Stimulated activated naive B cell treated with anti-CD40 and anti-IgM and Interleukin-4, amounts not matched to agents 10 μg/mL and 1 μg/mL and 100 μg/mL, for 72 hours (primary cell): ENCODE measurements around the gene NAIF1.
A peak's percentile ranks its signal among the peaks of the same experiment; 100 is the strongest.

Experiments
- ATAC-seq, 2 donors: fragments of 150-1000 bp; cut with Tn5 transposase; replicated peaks; 2 replicates each; pipeline ENCODE4 v1.10.0; 2021; ENCODE audit warnings: moderate library complexity in 1 of 2
- DNase-seq: peaks from one replicate; pipeline ENCODE4 v3.0.0; 2021
- H3K27ac Mint-ChIP-seq: one replicate; pipeline ENCODE4 v1.8.0; 2022; ENCODE audit warnings: mild to moderate bottlenecking, mixed read lengths
- H3K27me3 Mint-ChIP-seq, 2 donors: one replicate each; pipeline ENCODE4 v1.8.0; 2022; ENCODE audit warnings: mixed read lengths in 2 of 2
- H3K36me3 Mint-ChIP-seq, 2 donors: one replicate each; pipeline ENCODE4 v1.8.0; 2022; ENCODE audit warnings: mixed read lengths in 2 of 2, mild to moderate bottlenecking in 1 of 2
- H3K4me1 Mint-ChIP-seq, 2 donors: one replicate each; pipeline ENCODE4 v1.8.0; 2022; ENCODE audit warnings: mixed read lengths in 2 of 2, mild to moderate bottlenecking in 1 of 2
- H3K4me3 Mint-ChIP-seq, 2 donors: one replicate each; pipeline ENCODE4 v1.8.0; 2022; ENCODE audit warnings: mild to moderate bottlenecking in 2 of 2, mixed read lengths in 2 of 2, moderate library complexity in 1 of 2
- H3K9me3 Mint-ChIP-seq, 2 donors: one replicate each; pipeline ENCODE4 v1.8.0; 2022; ENCODE audit warnings: mixed read lengths in 2 of 2, mild to moderate bottlenecking in 1 of 2

Gene NAIF1

DNA sequence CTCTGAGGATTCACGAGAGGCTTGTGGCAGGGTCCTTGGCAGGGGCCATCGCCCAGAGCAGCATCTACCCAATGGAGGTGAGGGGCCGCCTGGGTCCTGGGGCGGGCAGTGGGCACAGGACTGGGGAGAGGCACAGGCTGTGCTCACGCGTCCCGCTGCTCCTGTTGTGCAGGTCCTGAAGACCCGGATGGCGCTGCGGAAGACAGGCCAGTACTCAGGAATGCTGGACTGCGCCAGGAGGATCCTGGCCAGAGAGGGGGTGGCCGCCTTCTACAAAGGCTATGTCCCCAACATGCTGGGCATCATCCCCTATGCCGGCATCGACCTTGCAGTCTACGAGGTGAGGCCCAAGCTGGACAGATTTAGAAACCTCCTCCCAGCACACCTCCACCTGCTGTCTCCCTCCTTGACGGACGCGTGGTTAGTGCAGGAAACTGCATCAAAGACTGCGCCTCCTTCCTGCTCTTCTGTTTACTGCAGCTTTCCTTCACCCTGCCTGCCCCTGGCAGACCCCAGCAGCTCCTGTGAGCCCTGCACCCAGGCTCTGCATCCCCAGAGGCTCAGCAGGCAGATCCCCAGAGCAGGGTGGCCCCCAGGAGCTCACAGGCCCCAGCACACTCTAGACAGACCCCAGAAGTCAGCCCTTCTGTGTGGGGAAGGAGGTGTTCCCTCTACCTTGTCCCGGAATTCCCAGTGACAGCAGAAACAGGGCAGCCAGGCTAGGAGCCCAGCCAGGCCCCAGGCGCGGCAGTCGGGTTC, 39.2 kb upstream of the NAIF1 start:
- peaks cover 48 to 68% of the 10 kb centered on the region in 2 donors for H3K36me3 Mint-ChIP-seq
- H3K4me3 Mint-ChIP-seq = no peak overlapping the region
- peaks cover 21 to 24% of the 10 kb centered on the region in 2 donors for H3K4me1 Mint-ChIP-seq
- H3K27me3 Mint-ChIP-seq = no peaks in the 10 kb centered on the region
- H3K9me3 Mint-ChIP-seq = no peaks in the 10 kb centered on the region
- ATAC-seq = peak in 1 of 2 donors; percentile 5
- H3K27ac Mint-ChIP-seq = peak overlapping the region; percentile 60
- DNase-seq = no peak

DNA sequence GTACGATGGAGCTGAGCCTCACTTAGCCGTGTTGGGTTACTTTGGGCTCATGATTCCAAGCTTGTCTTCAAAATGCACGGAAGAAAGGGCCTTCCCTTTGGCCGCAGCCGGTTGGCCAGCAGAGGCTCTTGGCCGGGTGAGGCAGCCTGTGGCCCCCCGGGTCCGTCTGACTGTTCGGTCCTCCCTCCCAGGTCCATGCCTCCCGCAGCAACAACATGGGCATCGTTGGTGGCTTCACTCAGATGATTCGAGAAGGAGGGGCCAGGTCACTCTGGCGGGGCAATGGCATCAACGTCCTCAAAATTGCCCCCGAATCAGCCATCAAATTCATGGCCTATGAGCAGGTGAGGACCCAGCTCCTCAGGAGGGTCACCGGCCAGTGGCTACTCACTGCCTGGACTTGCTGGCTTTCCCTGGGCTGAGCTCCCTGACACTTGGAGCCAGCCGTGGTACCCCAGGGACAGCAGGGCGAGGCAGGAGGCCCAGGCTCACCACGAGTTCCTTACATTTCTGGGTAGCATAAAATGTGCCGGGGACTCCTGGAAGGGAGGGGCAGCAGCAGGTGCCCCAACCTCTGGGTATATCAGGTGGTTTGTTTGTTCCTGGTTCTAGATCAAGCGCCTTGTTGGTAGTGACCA, 38.5 kb upstream of the NAIF1 start:
- Mint-ChIP-seq H3K27me3 (no peaks in the 10 kb centered on the region), H3K36me3 (peaks cover 54 to 67% of the 10 kb centered on the region in 2 donors), H3K4me1 (peaks cover 18 to 29% of the 10 kb centered on the region in 2 donors), H3K27ac (peak overlapping the region; percentile 56), H3K4me3 (no peak overlapping the region), H3K9me3 (no peaks in the 10 kb centered on the region)
- DNase-seq (no peak), ATAC-seq (no peak)

DNA sequence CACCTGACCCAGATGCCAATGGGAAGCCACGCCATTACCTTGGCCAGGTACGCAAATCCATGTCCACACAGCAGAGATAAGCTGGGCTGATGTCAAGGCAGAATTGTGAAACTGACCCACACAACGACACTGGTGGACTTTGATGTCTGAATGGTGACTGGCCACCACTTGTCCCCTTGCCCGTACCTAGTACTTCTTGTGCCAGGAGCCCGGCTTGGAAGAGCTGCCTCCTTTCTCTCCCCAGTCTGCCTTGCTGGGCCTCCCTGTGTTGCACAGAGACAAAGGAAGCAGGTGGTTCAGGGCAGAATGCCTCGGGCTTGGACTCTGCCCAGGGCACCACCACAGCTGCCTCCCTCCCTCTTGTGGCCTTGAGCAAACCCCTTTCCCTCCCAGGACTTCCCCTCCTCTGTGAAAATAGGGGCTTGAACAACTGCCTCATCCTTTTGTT, 37.1 kb upstream of the NAIF1 start:
- H3K9me3 Mint-ChIP-seq = no peaks in the 10 kb centered on the region
- peaks cover 52 to 59% of the 10 kb centered on the region in 2 donors for H3K36me3 Mint-ChIP-seq
- peaks cover 18 to 32% of the 10 kb centered on the region in 2 donors for H3K4me1 Mint-ChIP-seq
- no peak overlapping the region for H3K4me3 Mint-ChIP-seq
- peak overlapping the region; percentile 65 for H3K27ac Mint-ChIP-seq
- ATAC-seq (no peak), DNase-seq (no peak)
- H3K27me3 Mint-ChIP-seq = no peaks in the 10 kb centered on the region

DNA sequence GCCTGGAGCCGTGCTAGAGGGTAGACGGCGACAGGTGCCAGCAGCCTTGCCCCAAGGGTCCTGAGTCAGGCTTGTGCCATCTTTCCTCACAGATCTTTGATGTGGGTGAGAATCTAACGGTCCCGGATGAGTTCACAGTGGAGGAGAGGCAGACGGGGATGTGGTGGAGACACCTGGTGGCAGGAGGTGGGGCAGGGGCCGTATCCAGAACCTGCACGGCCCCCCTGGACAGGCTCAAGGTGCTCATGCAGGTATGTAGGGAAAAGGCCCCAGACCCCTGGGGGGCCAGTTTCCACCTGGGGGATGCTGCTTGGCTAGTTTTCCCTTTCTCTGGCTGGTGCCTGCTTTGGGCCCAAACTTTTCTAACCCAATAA, 36.5 kb upstream of the NAIF1 start:
- DNase-seq (no peak), ATAC-seq (peak in 1 of 2 donors; percentile 32)
- H3K4me3 Mint-ChIP-seq = no peak overlapping the region

DNA sequence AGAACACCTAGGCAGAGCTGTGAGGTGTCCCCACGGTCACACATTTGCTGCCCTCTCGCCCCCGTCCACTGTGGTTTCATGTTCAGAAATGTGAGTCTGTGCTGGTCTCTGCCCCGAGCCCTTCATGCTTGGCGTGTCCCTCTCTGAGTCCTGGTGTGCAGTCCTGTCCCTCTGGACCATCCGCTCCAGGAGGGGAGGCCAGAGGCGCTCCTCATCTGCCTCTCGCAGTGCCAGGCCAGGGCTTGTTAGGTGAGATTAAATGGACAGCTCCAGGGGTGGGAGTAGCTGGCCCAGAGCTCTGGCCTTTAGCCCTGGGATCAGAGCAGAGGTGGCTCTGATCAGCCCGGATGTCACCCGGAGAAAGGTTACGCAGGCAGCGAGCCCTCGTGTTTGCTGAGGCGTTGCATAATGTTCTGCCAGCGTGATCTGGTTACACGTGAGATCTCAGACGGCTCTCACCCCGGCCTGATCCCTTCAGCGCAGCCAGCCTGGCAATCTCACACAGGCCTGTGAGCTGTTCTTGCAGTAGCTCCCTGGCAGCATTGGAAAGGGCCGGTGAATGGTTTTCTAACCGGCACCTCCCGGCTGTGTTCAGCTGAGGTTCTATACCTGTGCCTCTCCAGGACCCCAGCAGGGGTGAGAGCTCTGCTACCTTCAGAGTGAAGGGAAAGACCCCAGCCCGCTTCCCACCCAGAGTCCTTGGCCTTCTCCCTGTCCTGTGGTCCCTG, 35.9 kb upstream of the NAIF1 start:
- peaks cover 25 to 44% of the 10 kb centered on the region in 2 donors for H3K4me1 Mint-ChIP-seq
- peaks cover 58 to 68% of the 10 kb centered on the region in 2 donors for H3K36me3 Mint-ChIP-seq
- H3K27me3 Mint-ChIP-seq = no peaks in the 10 kb centered on the region
- H3K4me3 Mint-ChIP-seq = no peak overlapping the region
- ATAC-seq (no peak), DNase-seq (no peak)
- no peaks in the 10 kb centered on the region for H3K9me3 Mint-ChIP-seq
- H3K27ac Mint-ChIP-seq = peak overlapping the region; percentile 77

More for the DNA sequence above, 36.5 kb upstream of the NAIF1 start:
- H3K4me1 Mint-ChIP-seq = peaks cover 22 to 38% of the 10 kb centered on the region in 2 donors
- H3K27me3 Mint-ChIP-seq = no peaks in the 10 kb centered on the region
- peak overlapping the region; percentile 77 for H3K27ac Mint-ChIP-seq
- H3K9me3 Mint-ChIP-seq = no peaks in the 10 kb centered on the region
- H3K36me3 Mint-ChIP-seq = peaks cover 54 to 65% of the 10 kb centered on the region in 2 donors

DNA sequence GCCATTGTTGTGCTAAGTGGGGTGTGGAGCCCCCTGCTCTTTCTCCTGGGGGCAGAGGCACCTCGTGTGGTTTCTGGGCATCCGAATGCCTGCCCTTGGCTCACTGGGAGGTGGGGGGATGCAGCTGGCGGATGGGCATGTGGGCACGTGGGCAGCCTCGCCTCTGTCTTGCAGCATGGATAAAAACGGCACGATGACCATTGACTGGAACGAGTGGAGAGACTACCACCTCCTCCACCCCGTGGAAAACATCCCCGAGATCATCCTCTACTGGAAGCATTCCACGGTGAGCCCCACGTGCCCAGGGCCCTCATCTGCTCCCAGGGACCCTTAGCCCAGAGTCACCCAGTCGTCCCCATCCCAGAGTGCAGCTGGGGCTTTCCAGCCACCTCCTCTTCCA, 35.1 kb upstream of the NAIF1 start:
- Mint-ChIP-seq H3K9me3 (no peaks in the 10 kb centered on the region), H3K27ac (peak overlapping the region; percentile 69), H3K36me3 (peaks cover 55 to 62% of the 10 kb centered on the region in 2 donors), H3K4me3 (no peak overlapping the region), H3K27me3 (no peaks in the 10 kb centered on the region), H3K4me1 (peaks cover 26 to 48% of the 10 kb centered on the region in 2 donors)
- ATAC-seq (no peak), DNase-seq (no peak)

DNA sequence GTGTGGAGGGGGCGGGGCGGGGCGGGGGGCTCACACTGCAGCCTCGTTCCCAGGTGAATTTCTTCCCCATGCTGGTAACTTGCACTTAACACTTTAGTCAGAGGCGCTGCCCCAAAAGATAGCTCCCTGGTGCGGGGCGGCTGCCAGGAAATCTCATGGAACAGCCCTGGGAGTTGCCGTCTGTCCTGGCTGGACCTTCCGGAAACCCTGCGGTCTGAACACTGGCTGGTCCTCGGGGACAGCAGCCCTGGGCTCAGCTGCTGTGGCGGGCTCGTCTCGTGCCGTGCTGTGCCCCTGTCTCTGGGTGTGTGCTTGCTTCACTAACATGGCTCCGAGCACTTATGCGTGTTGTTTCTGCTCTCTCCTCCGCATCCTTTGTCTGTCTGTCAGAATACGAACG, 34.6 kb upstream of the NAIF1 start:
- no peak overlapping the region for H3K4me3 Mint-ChIP-seq
- no peaks in the 10 kb centered on the region for H3K9me3 Mint-ChIP-seq
- DNase-seq (no peak), ATAC-seq (no peak)
- no peak overlapping the region for H3K27ac Mint-ChIP-seq
- H3K36me3 Mint-ChIP-seq = peaks cover 51 to 57% of the 10 kb centered on the region in 2 donors
- peaks cover 26 to 52% of the 10 kb centered on the region in 2 donors for H3K4me1 Mint-ChIP-seq
- H3K27me3 Mint-ChIP-seq = no peaks in the 10 kb centered on the region

DNA sequence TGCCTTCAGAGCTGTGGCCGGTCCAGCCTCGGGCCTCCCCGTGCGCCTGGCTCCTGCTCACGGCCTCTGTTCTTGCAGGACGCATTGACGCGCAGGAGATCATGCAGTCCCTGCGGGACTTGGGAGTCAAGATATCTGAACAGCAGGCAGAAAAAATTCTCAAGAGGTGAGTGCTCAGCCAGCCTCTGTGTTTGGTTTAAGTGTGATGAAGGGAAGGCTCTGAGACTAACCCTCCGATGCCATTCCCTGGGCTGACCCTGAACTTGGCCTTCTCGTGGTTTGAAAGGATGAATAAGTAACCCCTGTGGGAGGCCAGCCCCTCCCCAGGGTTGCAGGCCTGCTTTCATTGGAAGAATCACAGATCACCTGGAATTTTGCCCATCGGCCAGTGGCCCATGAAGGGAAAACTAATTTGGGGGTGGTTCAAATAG, 34.1 kb upstream of the NAIF1 start:
- Mint-ChIP-seq H3K4me1 (peaks cover 28 to 56% of the 10 kb centered on the region in 2 donors), H3K27ac (peak overlapping the region; percentile 42), H3K4me3 (no peak overlapping the region), H3K9me3 (no peaks in the 10 kb centered on the region), H3K36me3 (peaks cover 48 to 53% of the 10 kb centered on the region in 2 donors), H3K27me3 (no peaks in the 10 kb centered on the region)
- ATAC-seq (no peak), DNase-seq (no peak)

DNA sequence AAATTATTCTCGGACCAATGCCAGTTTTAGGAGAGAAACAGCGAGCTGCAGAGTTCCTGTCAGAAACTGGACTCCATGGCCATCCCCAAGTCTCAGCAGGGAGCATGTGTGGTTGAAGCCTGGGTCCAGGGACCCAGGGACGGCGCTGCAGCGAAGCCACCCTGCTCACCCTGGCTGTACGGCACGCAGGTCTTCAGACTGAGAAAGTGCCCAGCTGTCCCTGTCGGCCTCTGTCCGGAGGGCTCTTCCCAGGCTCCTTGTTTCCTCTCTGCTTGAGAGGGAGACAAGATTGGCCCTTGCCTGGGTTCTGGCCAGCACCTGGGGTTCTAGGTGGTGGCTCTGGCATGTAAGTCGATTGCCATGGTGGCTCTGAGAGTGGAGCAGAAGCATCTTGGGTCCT, 33.5 kb upstream of the NAIF1 start:
- Mint-ChIP-seq H3K27me3 (no peaks in the 10 kb centered on the region), H3K27ac (peak overlapping the region; percentile 62), H3K4me3 (no peak overlapping the region), H3K36me3 (peaks cover 44 to 48% of the 10 kb centered on the region in 2 donors), H3K4me1 (peaks cover 28 to 58% of the 10 kb centered on the region in 2 donors), H3K9me3 (no peaks in the 10 kb centered on the region)
- ATAC-seq (no peak), DNase-seq (no peak)

DNA sequence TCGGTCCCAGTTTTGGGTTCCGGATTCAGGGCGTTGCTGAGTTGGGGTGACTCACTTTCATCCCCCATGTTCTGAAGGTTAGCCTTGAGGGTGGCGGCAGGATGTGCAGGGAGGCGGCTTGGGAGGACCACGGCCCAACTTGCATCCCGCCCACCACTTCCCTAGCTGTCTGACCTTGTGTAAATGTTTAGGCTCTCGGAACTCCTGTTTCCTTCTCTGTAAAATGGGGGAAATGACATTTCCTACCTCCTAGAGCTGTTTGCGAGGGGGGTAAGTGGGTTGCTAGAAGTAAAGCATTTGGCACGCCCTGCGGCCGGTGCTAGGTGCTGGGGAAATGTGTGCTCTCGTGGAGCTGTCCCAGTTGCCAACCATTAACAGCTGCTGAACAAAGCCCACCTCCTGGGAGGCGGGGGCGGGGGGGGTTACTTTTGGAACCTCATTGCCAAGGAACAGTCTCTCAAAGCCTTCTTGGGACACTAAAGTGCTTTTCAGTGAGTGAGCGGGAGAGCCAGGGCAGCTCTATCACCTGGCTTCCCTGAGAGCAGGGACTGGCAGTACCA, 32.9 kb upstream of the NAIF1 start:
- no peak overlapping the region for H3K4me3 Mint-ChIP-seq
- H3K9me3 Mint-ChIP-seq = no peaks in the 10 kb centered on the region
- no peak for DNase-seq
- no peak overlapping the region for H3K27ac Mint-ChIP-seq
- H3K4me1 Mint-ChIP-seq = peaks cover 30 to 63% of the 10 kb centered on the region in 2 donors
- H3K27me3 Mint-ChIP-seq = no peaks in the 10 kb centered on the region
- no peak for ATAC-seq
- peaks cover 44% of the 10 kb centered on the region in 2 donors for H3K36me3 Mint-ChIP-seq

DNA sequence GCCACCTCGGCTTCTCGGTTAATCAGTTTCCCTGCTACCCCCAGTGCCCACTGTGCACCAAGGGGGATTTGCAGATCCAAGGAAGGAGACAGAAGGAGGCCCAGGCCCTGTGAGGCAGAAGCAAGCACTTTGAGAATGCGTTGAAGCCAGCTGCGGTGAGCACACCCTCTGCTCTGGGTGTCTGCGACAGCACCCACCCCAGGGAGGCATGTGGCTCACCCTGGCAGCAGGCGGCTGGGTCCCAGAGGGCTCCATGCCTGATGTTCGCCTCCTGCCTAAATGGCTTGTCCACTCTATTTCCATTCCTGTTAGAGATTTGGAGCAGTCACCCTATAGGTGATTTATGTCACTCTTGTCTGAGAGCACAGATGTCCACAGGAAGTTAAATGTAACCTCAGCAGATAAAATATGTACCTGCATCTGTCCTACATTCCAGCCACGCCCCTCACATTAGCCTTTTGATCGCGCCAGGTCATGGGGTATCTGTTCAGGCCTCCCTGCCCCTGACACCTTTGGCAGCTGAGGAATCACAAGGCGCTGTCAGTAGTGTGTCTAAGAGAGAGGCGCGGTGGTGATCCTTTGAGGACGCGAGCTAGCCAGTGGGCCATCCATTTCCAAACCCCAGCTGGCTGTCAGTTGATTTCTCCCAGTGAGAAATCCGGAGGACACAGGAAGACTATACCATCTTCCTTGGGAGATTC, 32.3 kb upstream of the NAIF1 start:
- ATAC-seq = no peak
- Mint-ChIP-seq H3K4me1 (peaks cover 36 to 70% of the 10 kb centered on the region in 2 donors), H3K4me3 (no peak overlapping the region), H3K27me3 (no peaks in the 10 kb centered on the region), H3K9me3 (no peaks in the 10 kb centered on the region), H3K36me3 (peaks cover 46 to 47% of the 10 kb centered on the region in 2 donors), H3K27ac (no peak overlapping the region)
- no peak for DNase-seq

DNA sequence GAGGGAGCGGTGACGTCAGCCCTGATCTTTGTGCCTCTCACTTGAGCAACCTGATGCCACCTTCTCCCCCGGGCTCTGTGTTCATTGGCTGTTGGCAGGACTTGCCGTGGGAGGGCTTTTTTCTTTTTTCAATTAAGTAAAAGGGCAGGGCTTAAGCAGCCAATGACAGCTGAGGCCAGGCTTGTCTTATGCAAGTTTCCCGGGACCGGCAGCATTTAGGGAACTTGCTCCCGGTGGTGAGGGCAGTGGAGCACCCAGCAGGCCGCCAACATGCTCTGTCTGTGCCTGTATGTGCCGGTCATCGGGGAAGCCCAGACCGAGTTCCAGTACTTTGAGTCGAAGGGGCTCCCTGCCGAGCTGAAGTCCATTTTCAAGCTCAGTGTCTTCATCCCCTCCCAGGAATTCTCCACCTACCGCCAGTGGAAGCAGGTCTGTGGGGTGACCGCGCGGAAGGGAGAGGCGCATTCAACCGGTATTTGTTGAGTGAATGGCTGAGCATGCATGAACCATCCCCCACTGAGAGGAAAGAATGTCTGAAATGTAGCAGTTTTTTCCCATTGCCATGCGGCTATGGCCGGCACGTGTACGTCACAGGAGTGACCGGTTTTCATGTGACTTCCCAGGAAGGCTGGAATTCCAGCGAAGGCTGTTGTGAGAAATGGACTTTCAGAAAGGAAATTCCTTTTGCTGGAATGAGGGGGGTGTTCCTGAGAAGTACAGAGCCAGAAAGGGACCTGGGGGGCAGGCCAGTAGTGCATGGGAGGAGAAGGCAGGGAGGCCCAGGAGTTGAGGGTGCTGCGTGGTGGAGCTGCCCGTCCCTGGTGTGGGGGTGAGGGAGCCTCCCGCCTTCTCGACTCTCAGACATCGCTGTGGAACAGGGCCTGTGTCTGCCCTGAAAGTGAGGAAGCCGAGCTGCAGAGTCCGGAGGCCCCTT, 31.4 kb upstream of the NAIF1 start:
- peak overlapping the region; percentile 69 for H3K27ac Mint-ChIP-seq
- ATAC-seq (peak; percentile 11 to 35), DNase-seq (no peak)
- no peaks in the 10 kb centered on the region for H3K9me3 Mint-ChIP-seq
- peaks cover 38 to 75% of the 10 kb centered on the region in 2 donors for H3K4me1 Mint-ChIP-seq
- H3K27me3 Mint-ChIP-seq = no peaks in the 10 kb centered on the region
- H3K36me3 Mint-ChIP-seq = peaks cover 39 to 41% of the 10 kb centered on the region in 2 donors
- peak overlapping the region; percentile 32 to 60 for H3K4me3 Mint-ChIP-seq
